ENCODE measurements around the gene DISP3.

DNA sequence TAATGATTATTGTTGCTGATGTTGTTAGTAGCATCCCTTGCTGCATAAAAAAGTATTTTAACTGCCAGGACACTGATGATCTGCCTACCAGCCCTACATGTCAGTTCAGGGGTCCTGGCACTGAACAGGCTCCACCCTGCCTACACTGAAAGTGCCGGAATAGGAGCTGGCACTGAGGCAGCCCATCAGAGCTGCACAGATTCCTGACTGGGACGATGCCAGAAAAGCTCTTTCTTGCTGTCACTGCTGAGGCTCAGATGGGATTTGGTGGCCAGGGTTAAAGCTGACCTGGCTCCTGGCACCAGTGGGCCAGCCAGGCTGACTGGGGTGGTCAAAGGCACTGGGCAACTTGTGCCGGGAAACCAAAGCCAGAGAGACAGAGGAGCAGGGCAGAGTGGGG is 6.2 kb upstream of the DISP3 start:
- TF ChIP-seq, protein P1, sequence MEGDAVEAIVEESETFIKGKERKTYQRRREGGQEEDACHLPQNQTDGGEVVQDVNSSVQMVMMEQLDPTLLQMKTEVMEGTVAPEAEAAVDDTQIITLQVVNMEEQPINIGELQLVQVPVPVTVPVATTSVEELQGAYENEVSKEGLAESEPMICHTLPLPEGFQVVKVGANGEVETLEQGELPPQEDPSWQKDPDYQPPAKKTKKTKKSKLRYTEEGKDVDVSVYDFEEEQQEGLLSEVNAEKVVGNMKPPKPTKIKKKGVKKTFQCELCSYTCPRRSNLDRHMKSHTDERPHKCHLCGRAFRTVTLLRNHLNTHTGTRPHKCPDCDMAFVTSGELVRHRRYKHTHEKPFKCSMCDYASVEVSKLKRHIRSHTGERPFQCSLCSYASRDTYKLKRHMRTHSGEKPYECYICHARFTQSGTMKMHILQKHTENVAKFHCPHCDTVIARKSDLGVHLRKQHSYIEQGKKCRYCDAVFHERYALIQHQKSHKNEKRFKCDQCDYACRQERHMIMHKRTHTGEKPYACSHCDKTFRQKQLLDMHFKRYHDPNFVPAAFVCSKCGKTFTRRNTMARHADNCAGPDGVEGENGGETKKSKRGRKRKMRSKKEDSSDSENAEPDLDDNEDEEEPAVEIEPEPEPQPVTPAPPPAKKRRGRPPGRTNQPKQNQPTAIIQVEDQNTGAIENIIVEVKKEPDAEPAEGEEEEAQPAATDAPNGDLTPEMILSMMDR (IDR thresholded peaks at IDR 0.05), result no peak
- TF ChIP-seq EP300 (IDR thresholded peaks at IDR 0.05), result no peak
- TF ChIP-seq POLR2A (IDR thresholded peaks at IDR 0.05), result no peak

Data from ovary (tissue), 3 donors.